Cortex of kidney (tissue), 1 donor: Measurements from ENCODE around the gene SLIRP.
"Not testable (repeated sequence)": the region's sequence is repeated elsewhere in the genome, so short reads cannot be mapped to it uniquely, and the experiment has no call there.

Experiments used
- DNase-seq: peaks from one replicate; lab custom pipeline; 2025; lab: John Stamatoyannopoulos, UW

Gene SLIRP

DNA sequence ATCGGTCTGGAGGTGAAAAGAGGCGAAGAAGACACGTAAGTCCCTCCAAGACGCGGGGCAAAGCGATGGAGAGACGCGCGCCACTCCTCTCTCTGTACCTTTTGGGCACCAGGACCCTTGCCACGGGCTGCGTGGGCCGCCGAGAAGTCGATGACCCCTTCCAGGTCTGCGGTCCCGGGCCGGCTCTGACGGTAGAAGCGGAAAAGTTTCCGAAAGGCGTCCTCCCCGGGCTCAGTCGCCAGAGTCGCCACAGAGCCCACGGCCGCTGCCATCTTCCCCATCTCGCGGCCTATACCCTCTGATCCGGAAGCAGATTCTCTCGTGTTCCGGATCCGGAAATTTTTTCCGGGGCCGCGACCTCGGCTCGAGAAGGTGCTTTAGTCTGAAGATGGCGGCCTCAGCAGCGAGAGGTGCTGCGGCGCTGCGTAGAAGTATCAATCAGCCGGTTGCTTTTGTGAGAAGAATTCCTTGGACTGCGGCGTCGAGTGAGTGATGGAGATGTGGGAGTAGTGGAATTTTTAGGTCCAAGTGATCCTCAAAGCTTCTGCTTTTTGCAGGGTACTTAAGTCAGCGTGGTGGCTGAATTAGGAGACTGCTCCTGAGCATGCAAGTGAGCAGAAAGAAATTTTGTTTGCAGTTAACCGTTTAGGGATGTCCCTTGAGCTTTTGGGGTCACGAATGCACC, at the start of gene SLIRP, which contains the start of gene ALKBH1:
SLIRP (plus strand) TSS at position 380 of the 685 bp plus-strand sequence; CDS start at position 389, 9 bp downstream.
ALKBH1 (minus strand) TSS at position 300 of the 685 bp plus-strand sequence; CDS start at position 281, 19 bp downstream.
- DNase-seq, result no peak

DNA sequence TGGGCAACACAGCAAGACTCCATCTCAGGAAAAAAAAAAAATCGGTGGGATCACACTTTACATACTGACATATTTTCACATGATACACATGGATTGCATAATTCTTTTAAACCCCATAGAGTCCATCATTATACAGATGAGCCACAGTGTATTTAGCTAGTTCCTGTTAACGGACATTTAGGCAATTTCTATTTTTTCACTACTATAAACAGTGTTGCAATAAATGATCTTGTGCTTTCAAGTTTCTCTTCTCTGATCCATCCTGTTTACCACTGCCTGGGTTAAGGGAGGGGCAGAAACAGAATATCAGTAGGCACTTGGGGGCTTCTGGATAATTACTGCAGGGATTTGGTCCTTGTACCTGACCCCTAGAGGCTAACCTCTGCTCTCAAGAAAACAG, 48.1 kb upstream of the SLIRP start:
- no peak for DNase-seq

DNA sequence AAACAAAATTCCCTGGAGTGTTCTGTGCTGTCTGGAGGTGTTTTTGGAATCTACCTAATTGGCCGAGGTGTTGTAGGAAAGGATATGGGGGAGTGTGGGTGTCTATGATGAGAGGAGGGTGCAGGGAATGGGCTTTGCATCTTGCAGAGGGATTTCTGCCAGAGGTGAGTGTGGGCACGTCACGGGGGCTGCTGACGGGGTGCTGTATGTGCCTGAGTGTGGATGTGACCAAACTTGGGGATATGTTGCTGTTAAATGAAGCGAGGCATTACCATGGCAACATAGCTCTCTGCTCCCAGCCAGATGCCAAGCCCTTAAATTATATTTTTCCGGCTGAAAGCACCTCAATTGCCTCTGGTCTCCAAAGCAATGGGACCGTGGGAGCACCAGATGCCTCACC, 47.1 kb upstream of the SLIRP start:
- DNase-seq, result no peak

DNA sequence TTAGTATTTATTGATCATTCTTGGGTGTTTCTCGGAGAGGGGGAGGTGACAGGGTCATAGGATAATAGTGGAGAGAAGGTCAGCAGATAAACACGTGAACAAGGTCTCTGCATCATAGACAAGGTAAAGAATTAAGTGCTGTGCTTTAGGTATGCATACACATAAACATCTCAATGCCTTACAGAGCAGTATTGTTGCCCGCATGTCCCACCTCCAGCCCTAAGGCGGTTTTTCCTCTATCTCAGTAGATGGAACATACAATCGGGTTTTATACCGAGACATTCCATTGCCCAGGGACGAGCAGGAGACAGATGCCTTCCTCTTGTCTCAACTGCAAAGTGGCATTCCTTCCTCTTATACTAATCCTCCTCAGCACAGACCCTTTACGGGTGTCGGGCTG, 46.3 kb upstream of the SLIRP start:
- not testable (repeated sequence) for DNase-seq

DNA sequence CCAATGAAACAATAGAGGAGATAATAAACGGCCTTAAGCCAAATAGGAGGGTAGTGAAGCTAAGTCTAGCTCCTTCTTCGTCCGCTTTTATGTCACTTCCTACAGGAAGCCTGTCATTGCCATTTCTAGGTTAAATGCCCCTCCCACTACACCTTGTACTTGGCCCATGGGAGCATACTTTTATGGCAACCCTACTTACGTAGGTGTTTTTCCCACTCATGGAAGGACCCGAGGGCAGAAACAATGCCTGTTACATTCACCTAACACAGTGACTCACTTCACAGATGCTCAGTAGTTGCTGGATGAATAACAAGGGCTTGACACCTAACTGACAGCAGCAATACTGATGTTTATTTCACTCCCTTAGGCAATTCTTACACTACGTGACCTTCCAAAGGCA, 44.6 kb upstream of the SLIRP start:
- DNase-seq, result no peak

DNA sequence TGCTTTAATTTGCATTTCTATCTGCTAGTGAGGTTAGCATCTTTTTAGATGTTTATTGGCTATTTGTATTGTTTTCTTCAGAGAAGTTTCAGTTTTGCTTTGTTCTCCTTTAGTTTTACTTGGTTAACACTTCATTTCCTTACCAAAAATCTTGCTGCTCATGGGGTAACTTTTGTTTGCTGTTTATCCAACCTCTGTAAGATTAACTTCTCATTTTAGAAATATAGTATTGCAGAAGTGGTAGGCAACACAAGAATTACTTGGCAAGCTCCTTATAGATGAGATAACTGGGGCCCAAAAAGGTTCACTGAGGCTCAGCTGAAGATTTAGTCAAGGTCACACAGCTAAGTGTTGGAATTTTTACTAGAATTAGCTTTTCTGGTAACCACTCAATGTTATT, 40.6 kb upstream of the SLIRP start:
- no peak for DNase-seq

DNA sequence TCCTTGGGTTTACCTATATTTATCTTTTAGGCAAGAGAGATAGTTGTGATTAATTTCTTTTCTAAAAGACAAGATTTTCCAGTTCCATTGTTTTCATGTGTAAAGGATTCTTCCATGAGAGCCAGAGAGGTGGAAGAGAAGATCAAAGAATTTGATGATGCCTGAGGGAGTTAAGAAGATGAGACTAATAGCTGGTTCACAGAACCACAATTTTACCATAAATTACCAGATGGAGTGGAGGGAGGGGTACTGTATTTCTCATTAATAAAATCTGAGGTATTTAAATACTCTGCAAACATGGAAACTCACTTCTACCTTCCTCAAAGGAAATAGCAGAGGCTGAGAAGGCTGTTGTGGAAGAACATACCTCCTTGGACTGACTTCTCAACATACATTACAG, 34.7 kb upstream of the SLIRP start:
- DNase-seq, result no peak

DNA sequence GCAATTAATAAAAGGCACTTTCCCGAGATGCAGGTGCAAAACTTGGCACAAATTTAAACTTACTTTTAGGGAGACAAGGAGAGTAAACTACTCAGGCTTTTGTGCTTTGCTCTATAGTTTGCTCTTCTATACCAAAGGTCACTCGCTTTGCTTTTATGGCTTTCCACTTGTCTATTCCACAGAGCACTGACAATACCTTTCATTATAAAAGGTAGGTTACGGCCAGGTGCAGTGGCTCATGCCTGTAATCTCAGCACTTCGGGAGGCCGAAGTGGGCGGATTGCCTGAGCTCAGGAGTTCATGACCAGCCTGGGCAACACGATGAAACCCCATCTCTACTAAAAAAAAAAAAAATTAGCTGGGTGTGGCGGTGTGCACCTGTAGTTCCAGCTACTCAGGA, 33.0 kb upstream of the SLIRP start:
- DNase-seq, result no peak

DNA sequence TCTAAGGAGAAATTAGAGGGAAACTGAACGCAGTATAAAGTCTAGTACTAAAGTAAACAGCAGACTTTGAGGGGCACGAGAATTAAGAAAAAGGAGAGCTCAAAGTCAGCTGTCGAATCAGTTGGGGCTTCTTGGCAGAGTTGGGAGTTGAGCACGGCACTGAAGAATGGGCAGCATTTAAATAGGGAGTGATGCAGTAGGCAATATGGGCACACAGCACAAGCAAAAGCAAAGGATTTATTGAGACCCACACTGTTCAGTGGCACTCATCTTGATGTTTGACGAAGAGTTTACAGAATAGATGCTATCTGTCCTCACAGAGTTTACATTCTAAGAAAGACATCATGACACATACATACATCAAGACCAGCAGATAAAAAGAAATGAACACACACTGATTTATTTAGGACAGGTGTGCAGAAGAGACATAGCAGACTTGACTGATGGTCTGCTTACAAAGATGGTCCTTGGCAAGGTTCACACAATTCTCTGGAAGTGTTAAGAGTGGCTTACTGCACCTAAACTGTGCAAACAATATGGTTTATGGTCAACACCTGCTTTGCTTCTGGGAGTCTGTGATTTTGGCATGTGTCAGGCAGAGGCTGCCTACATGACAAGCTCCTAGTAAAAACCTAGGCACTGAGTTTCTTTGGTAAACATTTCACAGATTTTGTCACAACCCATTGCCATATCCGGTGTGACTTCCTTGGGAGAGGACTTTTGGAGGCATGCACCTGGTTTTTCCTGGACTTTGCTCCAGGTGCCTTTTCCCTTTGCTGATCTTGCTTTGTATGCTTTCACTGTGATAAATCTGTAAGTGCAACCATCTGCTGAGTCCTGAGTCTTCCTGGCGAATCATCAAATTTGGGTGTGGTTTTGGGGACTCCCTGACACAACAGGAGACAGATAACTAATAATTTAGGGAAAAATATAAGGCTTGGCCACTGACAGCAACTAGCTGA, 26.4 kb upstream of the SLIRP start:
- DNase-seq, result no peak

DNA sequence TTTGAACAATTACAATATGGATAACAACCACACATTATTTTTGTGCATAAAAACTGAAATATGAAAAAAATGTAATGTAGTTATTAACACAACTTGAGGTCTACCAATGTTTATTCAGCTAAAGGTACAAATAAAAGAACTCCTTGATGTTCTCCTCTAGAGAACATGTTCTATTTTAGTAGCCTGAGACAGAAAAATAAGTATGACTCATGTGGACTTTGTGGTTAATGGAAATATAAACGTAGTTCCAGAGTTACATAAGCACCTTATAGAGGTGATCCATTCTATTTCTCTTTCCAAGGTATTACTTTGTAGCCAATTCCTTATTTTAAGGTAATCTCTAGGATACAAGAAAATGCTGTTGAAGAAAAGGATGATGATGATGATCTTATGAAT, 25.7 kb upstream of the SLIRP start:
- DNase-seq, result no peak

DNA sequence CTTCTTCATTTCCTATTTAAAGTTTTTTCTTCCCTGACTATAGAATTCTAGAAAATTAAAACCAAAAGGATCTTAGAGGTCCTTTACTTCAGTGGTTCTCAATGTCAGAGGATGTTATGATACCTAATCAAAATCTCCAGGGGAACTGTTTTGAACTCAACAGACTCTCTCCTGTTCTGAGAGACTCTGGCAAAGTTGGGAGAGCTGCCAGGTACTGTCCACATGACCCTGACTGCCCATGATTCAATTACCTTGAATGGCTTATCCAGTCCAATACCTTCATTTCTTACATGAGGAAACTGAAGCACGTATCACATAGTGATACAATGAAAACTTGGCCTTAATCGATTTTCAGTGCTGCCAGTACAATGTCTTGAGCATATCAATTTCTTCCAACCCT, 16.6 kb upstream of the SLIRP start:
- no peak for DNase-seq

DNA sequence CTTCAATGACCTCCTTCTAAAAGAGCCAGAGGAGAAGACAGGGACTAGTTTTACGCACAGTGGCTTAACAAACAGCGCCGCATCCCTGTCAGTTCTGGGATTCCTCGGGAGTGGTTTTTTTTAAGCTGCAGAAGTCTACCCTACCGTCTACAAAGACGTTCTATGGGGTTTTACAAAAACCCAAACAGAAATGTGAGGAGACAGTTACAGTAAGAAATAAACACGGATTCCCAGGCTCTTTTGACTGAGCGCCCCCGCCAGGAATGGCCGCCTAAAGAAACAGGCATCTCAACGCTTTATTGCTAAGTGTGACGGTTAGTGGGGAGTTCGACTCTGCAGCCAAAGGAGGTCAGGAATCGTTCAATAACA, 564 bp upstream of the SLIRP start:
- no peak for DNase-seq

DNA sequence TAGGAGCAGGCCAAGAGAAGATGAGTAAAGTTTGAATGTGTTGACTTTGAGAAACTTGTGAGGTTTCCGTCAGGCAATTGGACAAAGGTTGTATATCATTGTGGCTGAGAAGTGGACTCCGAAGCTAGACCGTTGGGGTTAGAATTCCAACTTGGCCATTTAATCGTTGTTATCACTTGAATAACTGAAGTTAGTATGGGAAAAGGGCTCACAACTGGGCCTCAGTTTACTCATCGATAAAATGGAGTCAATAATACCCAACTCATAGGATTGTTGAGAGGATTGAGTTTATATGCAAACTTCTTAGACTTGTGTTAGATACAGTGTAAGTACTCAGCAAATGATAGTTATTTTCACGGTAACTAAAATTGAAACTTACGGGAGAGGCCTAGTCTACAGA, 846 bp downstream of the SLIRP start:
- no peak for DNase-seq

DNA sequence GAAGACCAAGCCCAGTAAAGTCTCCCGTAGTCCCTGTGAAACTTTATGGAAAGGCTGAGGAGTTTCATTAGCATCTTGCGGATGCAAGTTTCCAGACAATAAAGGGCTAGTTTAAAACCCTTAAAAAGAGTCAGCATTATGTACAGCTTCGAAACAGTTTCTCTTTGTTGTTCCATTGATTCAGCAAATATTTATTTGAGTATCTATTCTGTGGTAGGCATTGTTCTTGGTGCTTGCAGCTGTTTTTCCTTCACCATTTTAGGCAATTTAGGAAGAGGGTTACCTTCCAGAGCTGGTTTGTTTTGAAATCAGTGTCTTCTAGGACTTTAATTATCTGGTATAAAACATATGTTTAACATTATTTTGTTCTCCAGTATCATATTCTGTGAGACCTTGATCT, 1.5 kb downstream of the SLIRP start:
- no peak for DNase-seq

DNA sequence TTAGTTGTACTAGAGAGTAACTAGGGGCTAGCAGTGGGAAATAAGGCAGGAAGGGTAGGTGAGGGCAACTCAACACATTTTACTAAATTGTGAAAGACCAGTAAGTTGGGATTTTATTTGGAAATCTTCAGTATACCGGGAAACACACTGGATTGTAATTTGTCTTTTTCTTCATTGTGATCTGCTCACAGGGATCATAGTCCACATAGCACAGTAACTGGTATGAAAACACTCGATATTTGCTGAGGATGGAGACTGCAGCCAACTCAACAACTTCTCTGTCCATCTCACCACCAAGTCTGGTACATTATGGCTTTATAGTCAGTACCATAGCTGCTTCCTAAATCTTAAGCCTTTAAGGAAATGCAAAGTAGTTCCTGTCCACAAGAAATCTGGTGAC, 2.5 kb downstream of the SLIRP start:
- DNase-seq, result no peak

DNA sequence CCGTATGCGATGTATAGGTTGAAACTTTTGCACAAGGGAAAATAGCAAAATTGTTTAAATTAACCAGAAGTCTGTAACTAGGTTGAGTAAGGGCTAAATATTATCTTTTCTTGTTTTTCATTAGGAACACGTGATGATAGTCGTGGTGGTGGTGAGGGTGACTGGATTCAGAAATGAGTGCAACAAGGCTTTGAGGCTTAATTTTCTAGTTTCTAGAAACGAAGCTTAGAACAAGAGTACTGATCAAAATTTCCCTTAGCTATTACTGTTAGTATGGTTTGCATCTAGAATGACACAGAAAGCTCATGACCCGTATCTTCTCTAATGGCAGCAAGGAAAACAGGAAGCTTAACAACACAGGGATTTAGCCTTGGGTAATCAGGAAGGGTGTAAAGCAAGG, 7.0 kb downstream of the SLIRP start:
- no peak for DNase-seq

DNA sequence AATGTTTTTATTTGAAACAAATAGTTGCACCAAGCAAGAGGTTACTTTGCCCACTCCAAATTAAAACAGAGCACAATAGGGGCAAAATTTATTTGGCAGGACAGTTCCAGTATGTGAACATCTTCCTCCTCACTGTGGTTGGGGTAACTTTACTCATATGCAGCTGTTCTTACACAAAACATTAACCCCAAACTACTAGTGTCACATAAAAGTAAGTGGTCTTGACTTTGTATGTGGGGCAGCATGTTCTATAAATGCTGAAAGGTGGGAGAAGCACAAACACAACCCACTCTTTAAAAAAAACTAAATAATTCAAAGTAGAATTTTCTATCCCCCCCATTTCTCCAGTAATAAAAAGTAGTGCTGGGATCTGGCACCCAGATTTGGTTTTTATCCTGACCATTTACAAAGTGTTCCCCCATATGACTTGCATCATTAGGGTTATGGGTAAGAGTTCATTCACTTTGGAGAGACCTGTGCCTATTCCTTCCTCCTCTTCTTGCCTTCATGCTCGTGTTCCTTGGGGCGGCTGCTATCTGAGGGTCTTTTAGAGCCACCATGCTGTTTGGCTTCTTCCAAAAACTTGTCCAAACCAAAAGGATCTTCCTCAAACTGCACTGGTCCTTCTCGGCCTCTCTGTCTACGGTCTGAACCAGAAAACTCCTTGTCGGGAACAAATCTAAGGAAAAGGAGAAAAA, 9.9 kb downstream of the SLIRP start:
- no peak for DNase-seq

DNA sequence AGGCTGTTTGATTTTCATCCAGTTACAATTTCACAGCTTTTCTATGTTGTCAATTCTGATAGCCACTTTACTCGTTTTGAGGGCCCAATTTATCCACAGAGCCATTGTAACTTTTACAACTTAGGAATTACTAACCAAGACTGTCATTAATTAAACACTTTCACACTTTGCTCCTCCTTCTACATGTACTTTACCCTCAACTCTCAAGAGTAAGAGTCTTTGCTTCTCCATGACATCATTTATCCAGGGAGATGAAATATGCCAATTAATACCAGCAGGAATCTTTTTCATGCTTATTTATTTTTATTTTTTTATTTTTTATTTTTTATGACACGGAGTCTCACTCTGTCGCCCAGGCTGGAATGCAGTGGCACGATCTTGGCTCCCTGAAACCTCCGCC, 13.5 kb downstream of the SLIRP start:
- no peak for DNase-seq

DNA sequence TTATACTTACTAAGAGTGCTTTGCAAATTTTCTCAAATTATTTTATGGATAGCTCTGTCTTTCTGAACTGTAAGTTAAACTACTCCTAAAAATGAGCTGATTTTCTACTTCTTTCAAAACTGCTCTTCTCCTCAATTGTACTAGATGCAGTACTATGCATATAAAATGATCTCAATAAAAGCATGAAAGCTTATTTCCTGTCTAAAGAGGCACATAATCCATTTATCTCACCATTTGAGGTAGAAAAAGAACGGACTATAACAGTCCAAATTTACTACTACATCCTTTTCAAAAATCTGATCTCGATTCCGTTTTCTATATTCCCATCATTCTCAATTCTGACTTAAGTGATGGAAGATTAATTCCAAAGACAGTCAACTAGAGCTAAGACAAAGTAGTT, 14.4 kb downstream of the SLIRP start:
- DNase-seq, result no peak

DNA sequence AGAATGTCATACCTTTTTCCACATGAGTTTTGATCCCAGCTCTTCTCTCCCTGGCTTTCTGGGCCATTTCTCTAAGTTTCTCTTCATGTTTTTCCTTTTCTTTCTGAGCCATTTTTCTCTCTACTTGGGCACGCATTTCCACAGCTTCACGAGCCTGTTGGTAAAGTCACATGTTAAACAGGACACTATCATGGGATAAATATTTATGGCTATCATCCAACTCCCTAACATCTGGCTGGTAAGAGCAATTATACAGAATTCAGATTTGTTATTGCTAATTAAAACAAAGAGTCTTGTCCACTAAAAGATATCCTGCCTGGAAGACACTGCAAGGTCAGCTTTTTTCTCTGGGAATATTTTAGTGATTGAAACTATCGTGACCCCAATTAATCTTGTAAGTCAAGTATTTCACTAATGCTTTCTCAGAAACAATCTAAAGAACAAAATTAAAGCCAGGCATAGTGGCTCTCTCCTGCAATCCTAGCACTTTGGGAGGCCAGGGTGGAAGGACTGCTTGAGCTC, 23.1 kb downstream of the SLIRP start:
- no peak for DNase-seq

DNA sequence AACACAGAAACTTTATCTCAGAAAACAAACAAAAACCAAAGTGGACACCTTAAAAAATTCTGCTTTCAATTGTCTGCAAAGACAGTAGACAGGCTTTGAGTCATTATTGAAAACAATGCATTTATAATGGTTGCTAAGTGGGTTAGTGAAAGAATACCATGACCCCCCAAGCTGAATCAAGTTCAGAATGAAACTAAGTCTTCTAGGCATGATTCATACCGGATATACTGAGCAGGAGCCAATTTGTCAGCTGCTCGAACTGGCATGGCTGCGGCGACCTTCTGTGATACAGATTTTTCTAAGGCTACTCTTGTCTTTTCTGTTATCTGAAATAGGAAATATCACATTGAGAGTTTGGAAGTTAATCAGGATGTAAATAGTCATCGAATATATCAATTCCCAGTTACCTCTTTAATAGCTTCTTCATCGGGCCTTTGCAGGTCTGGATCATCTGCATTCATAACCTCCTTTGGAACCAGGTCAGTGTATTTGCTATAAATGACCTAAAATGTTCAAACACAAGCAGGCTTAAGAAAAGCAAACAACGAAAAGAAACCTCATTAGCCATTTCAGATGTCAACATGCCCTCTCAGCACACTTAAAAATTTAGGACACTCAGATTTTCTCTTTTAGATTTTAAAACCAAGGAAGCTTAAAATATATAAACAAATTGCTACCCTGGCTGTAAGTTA, 30.8 kb downstream of the SLIRP start:
- DNase-seq, result no peak

DNA sequence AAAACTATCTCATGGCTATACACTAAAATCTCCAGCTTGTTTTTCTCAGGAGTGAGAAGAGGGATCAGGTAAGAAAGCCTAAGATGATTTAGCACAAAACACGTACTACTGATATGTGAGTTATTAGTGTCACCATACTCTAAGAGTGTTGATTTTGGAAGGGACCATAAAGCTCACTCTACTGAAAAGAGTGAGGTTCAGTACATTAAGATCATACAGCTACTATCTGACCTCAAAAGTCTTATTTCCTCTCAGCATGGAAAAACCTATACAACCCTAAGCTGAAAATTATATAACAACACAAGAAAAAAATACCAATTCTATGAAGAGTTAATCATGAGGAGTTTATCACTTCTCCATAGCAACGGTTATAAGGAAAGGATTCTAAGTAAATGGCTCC, 33.5 kb downstream of the SLIRP start:
- DNase-seq, result no peak
